Suprapubic skin (tissue), 4 donors: ENCODE results near the gene HIGD1A. TPM values are rescaled to one million over a fixed set of nuclear protein-coding genes. Genes with fewer than 3 reads are reported as not detected.
A peak's percentile ranks its signal among the peaks of the same experiment; 100 is the strongest.

ENCODE experiments used
- DNase-seq, 2 donors: peaks; one replicate each; pipeline ENCODE4 v3.0.0-alpha.2; 2019; ENCODE audit warnings: low spot score in 2 of 2
- H3K27ac ChIP-seq: fragments of 200-600 bp; sonication (generic); one replicate; pipeline ENCODE4 v1.5.1; 2019
- H3K27me3 ChIP-seq: fragments of 200-600 bp; sonication (generic); one replicate; pipeline ENCODE4 v1.5.1; 2019
- H3K36me3 ChIP-seq: fragments of 200-600 bp; sonication (generic); one replicate; pipeline ENCODE4 v1.5.1; 2019
- H3K4me1 ChIP-seq: fragments of 200-600 bp; sonication (generic); one replicate; pipeline ENCODE4 v1.5.1; 2019
- H3K4me3 ChIP-seq: fragments of 200-600 bp; sonication (generic); one replicate; pipeline ENCODE4 v1.5.1; 2019; ENCODE audit warnings: mild to moderate bottlenecking
- H3K9me3 ChIP-seq: fragments of 200-600 bp; sonication (generic); one replicate; pipeline ENCODE4 v1.5.1; 2019
- EP300 ChIP-seq: sonication (generic); formaldehyde crosslinking; IDR thresholded peaks from one replicate; pipeline ENCODE4 v1.6.1; 2017; ENCODE audit warnings: antibody characterized with exemption
- POLR2A ChIP-seq, 2 donors: fragments of 450-650 bp; IDR thresholded peaks; one replicate each; pipeline ENCODE4 v1.6.1; 2017; ENCODE audit warnings: antibody characterized with exemption in 2 of 2, mild to moderate bottlenecking in 2 of 2, moderate library complexity in 2 of 2
- POLR2AphosphoS5 ChIP-seq, 3 donors: sonication (generic); formaldehyde crosslinking; IDR thresholded peaks; one replicate each; pipeline ENCODE4 v1.6.1; 2017; ENCODE audit warnings: antibody characterized with exemption in 3 of 3
- WGBS: methylation state at CpG from one replicate; pipeline ENCODE4 v1.1.5; 2018; 5-methylcytosine and 5-hydroxymethylcytosine counted together
- total RNA-seq, 4 donors: library from RNA; depleted of rRNA; stranded (reverse); fragments of >200 nt; gene quantifications; one replicate each; pipeline ENCODE4 v1.1.0, GENCODE V29; 2016
- TF ChIP-seq, protein P1 (sequence below), 2 donors: fragments of 200-600 bp in 1 of 2; fragments of 450-650 bp in 1 of 2; sonication (generic) in 1 of 2; IDR thresholded peaks; one replicate each; pipeline ENCODE4 v1.5.1; 2016 to 2019; ENCODE audit warnings: antibody characterized with exemption in 2 of 2, mild to moderate bottlenecking in 1 of 2, moderate library complexity in 1 of 2

The HIGD1A gene
- total RNA-seq, 4 donors from 2014 or later: 46.8 to 91.9 (median 81.4) TPM

DNA sequence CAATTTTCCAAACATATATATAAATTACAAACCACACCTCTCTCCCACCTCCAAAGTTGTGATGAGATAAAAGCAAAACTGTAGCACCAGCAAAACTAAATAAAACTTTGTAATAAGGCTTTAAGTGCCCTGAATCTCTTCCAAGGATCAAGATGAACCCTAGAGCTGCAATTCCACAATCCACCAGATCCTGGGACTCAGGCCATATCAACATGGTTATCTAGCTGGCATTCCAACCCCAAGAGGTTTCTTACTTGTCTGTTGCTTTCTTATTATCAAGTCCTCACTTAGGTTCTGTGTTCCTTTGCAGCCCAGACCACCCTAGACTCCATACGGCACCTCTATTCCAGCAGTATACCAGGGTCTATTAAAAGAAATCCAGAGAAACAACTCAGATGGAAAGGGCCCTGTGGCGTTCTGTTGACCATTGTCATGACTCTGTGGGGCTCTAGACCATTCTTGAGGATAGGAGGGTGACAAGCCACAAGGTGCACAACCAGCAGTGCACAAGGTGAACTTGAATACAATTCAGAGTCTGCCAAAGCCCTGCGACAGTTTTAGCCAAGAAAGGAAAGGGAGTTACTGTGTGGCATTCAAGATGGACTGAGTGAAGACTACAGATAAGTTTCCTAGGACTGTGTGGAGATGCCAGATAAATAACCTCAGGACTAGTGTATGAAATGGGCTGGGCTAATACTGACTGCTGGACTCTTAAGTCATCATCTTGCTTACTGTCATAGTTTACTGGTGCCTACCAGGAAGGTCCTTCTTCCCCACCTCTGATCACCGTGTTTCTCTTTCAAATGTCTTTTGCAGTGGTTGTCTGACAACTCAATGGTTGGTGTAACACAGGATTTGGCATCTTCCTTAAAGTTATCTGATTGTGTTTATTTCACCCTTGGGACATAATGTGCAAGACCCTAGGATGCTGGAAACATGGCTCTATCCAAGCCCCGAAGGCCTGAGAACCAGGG lies 32.1 kb upstream of the HIGD1A start:
- no peaks in the 10 kb centered on the region for H3K27me3 ChIP-seq
- TF ChIP-seq POLR2A (IDR thresholded peaks at IDR 0.05): no peak
- no peak for TF ChIP-seq POLR2AphosphoS5 (IDR thresholded peaks at IDR 0.05)
- H3K9me3 ChIP-seq: no peaks in the 10 kb centered on the region
- no peak overlapping the region for H3K27ac ChIP-seq
- no peak overlapping the region for H3K4me3 ChIP-seq
- peaks cover 5% of the 10 kb centered on the region for H3K4me1 ChIP-seq
- DNase-seq: no peak
- no peaks in the 10 kb centered on the region for H3K36me3 ChIP-seq
- 92% methylated on average over 5 of the region's 5 CpGs for WGBS

GRCh38 chr3:42831321-42831713 lies 27.0 kb upstream of the HIGD1A start:
- DNase-seq: peak; percentile 84 to 85
- Histone ChIP-seq H3K27ac (no peak overlapping the region), H3K4me3 (no peak overlapping the region), H3K9me3 (no peaks in the 10 kb centered on the region), H3K4me1 (peaks cover 5% of the 10 kb centered on the region), H3K27me3 (no peaks in the 10 kb centered on the region), H3K36me3 (no peaks in the 10 kb centered on the region)
- TF ChIP-seq POLR2AphosphoS5 (IDR thresholded peaks at IDR 0.05): no peak
- TF ChIP-seq, protein P1, sequence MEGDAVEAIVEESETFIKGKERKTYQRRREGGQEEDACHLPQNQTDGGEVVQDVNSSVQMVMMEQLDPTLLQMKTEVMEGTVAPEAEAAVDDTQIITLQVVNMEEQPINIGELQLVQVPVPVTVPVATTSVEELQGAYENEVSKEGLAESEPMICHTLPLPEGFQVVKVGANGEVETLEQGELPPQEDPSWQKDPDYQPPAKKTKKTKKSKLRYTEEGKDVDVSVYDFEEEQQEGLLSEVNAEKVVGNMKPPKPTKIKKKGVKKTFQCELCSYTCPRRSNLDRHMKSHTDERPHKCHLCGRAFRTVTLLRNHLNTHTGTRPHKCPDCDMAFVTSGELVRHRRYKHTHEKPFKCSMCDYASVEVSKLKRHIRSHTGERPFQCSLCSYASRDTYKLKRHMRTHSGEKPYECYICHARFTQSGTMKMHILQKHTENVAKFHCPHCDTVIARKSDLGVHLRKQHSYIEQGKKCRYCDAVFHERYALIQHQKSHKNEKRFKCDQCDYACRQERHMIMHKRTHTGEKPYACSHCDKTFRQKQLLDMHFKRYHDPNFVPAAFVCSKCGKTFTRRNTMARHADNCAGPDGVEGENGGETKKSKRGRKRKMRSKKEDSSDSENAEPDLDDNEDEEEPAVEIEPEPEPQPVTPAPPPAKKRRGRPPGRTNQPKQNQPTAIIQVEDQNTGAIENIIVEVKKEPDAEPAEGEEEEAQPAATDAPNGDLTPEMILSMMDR (IDR thresholded peaks at IDR 0.05): peak; percentile 51 to 68
- WGBS: 15% methylated on average over 3 of the region's 3 CpGs

GRCh38 chr3:42830437-42831320 lies 26.4 kb upstream of the HIGD1A start:
- Histone ChIP-seq H3K4me3 (no peak overlapping the region), H3K27ac (no peak overlapping the region), H3K27me3 (no peaks in the 10 kb centered on the region), H3K4me1 (peaks cover 5% of the 10 kb centered on the region), H3K9me3 (no peaks in the 10 kb centered on the region), H3K36me3 (no peaks in the 10 kb centered on the region)
- WGBS: 50% methylated on average over 7 of the region's 7 CpGs
- no peak for TF ChIP-seq POLR2AphosphoS5 (IDR thresholded peaks at IDR 0.05)
- TF ChIP-seq, protein P1 (IDR thresholded peaks at IDR 0.05): peak; percentile 24 to 50
- no peak for DNase-seq

DNA sequence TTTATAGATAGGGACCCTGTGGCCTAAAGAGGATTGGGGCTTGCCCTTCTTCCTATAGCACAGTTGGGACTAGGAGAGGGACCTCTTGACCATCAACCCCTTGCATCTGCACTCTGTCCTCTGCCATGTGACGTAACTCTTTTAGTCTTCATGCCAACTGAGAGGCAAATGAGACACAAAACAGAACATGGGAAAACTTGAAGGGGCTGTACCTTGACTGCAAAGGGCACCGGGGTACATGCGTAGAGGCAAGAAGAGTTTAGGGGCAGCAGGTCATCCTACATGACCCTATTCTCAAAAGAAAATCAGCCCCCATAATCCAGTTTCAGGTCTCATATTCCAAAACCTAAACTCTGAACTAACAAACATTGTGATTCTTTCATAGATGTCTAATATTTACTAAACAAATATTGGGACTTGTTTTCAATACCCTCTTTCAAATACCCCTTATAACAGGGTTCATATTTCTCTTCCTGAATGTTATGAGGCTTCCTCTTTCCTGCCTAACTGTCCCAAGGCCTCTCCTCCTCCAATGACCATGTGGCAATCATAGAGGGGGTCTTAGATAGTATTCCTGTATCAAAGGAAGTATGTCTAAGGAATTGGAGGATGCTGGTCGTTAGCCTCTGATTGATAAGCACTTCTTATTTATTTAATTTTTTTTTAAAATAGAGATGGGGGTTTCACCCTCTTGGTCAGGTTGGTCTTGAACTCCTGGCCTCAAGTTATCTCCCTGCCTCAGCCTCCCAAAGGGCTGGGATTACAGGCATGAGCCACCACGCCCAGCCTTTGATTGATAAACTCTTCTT lies 25.5 kb upstream of the HIGD1A start:
- DNase-seq: no peak
- H3K27ac ChIP-seq: no peak overlapping the region
- peaks cover 5% of the 10 kb centered on the region for H3K4me1 ChIP-seq
- WGBS: 83% methylated on average over 5 of the region's 5 CpGs
- H3K36me3 ChIP-seq: no peaks in the 10 kb centered on the region
- H3K27me3 ChIP-seq: no peaks in the 10 kb centered on the region
- no peaks in the 10 kb centered on the region for H3K9me3 ChIP-seq
- H3K4me3 ChIP-seq: no peak overlapping the region
- no peak for TF ChIP-seq POLR2A (IDR thresholded peaks at IDR 0.05)
- no peak for TF ChIP-seq EP300
- TF ChIP-seq, protein P1 (IDR thresholded peaks at IDR 0.05): no peak

GRCh38 chr3:42829083-42829627 lies 24.9 kb upstream of the HIGD1A start:
- TF ChIP-seq EP300 (no peak), POLR2A (IDR thresholded peaks at IDR 0.05) (no peak), POLR2AphosphoS5 (IDR thresholded peaks at IDR 0.05) (no peak)
- TF ChIP-seq, protein P1 (IDR thresholded peaks at IDR 0.05): no peak
- no peak overlapping the region for H3K27ac ChIP-seq

More at GRCh38 chr3:42829083-42829627, 24.9 kb upstream of the HIGD1A start:
- WGBS: 89% methylated on average over 5 of the region's 5 CpGs
- no peak for DNase-seq
- no peaks in the 10 kb centered on the region for H3K36me3 ChIP-seq
- no peaks in the 10 kb centered on the region for H3K27me3 ChIP-seq
- no peaks in the 10 kb centered on the region for H3K9me3 ChIP-seq
- H3K4me1 ChIP-seq: peaks cover 5% of the 10 kb centered on the region
- no peak overlapping the region for H3K4me3 ChIP-seq
